OCI-LY1 (cell line): ENCODE measurements around the gene EIF3L.

Source experiments
- H2AFZ ChIP-seq: fragments of 200-600 bp; sonication (generic), shearing (Covaris generic); 2 replicates; pipeline ENCODE4 v1.6.0; 2014; ENCODE audit warnings: antibody characterized with exemption, mild to moderate bottlenecking, low read length
- H3F3A ChIP-seq: fragments of 200-600 bp; sonication (generic), shearing (Covaris generic); 2 replicates; pipeline ENCODE4 v1.6.0; 2014; ENCODE audit warnings: mild to moderate bottlenecking, antibody characterized with exemption, low read length, moderate library complexity; ENCODE audit not compliant: insufficient read depth
- H3K27ac ChIP-seq: fragments of 200-600 bp; sonication (generic); 2 replicates; pipeline ENCODE4 v1.5.1; 2014; ENCODE audit warnings: low read length, mixed run types, mild to moderate bottlenecking, low read depth; ENCODE audit not compliant: poor library complexity, severe bottlenecking
- H3K27me3 ChIP-seq: fragments of 200-600 bp; sonication (generic); 2 replicates; pipeline ENCODE4 v1.6.0; 2014; ENCODE audit warnings: antibody characterized with exemption, mild to moderate bottlenecking, low read length, moderate library complexity; ENCODE audit not compliant: insufficient read depth
- H3K36me3 ChIP-seq: fragments of 200-600 bp; sonication (generic); 2 replicates; pipeline ENCODE4 v1.6.1; 2014; ENCODE audit warnings: mild to moderate bottlenecking, antibody characterized with exemption, low read length, moderate library complexity, mixed read lengths; ENCODE audit not compliant: insufficient read depth
- H3K4me1 ChIP-seq: fragments of 200-600 bp; sonication (generic); 2 replicates; pipeline ENCODE4 v1.5.1; 2014; ENCODE audit warnings: mild to moderate bottlenecking, low read length, moderate library complexity; ENCODE audit not compliant: insufficient read depth, severe bottlenecking
- H3K4me2 ChIP-seq: fragments of 200-600 bp; sonication (generic), shearing (Covaris generic); 2 replicates; pipeline ENCODE4 v1.6.1; 2014; ENCODE audit warnings: low read length
- H3K4me3 ChIP-seq: fragments of 200-600 bp; sonication (generic); 2 replicates; pipeline ENCODE4 v1.5.1; 2014; ENCODE audit warnings: low read length, low read depth, mild to moderate bottlenecking, mixed read lengths; ENCODE audit not compliant: poor library complexity, severe bottlenecking
- H3K79me2 ChIP-seq: fragments of 200-600 bp; shearing (Covaris generic); 2 replicates; pipeline ENCODE4 v1.6.1; 2016; ENCODE audit warnings: mixed run types, low read length, mixed read lengths; ENCODE audit not compliant: insufficient read depth
- H3K9ac ChIP-seq: fragments of 200-600 bp; sonication (generic), shearing (Covaris generic); 2 replicates; pipeline ENCODE4 v1.6.1; 2014; ENCODE audit warnings: mild to moderate bottlenecking, low read length, mixed read lengths
- H3K9me2 ChIP-seq: fragments of 200-600 bp; sonication (generic), shearing (Covaris generic); 2 replicates; pipeline ENCODE4 v1.6.1; 2014; ENCODE audit warnings: low read depth, mild to moderate bottlenecking, low read length, mixed read lengths
- H3K9me3 ChIP-seq: fragments of 200-600 bp; shearing (Covaris generic); 2 replicates; pipeline ENCODE4 v1.6.1; 2014; ENCODE audit warnings: low read length, mixed read lengths
- H4K20me1 ChIP-seq: fragments of 200-600 bp; sonication (generic), shearing (Covaris generic); 2 replicates; pipeline ENCODE4 v1.6.0; 2016; ENCODE audit warnings: mild to moderate bottlenecking, low read length; ENCODE audit not compliant: insufficient read depth
- EZH2 ChIP-seq: fragments of 200-600 bp; sonication (generic), shearing (Covaris generic); IDR thresholded peaks from 2 replicates; pipeline ENCODE4 v1.8.0; 2017; ENCODE audit warnings: borderline replicate concordance, mixed run types, mild to moderate bottlenecking, antibody characterized with exemption, low read length, moderate library complexity, mixed read lengths
- TF ChIP-seq, protein P1 (sequence below): fragments of 200-600 bp; sonication (generic), shearing (Covaris generic); IDR thresholded peaks from 2 replicates; pipeline ENCODE4 v1.5.1; 2017; ENCODE audit warnings: mild to moderate bottlenecking, antibody characterized with exemption, low read length, moderate library complexity, mixed read lengths

EIF3L gene

GRCh38 chr22:37927637-37927936 is 78.4 kb downstream of the EIF3L start:
- no peaks in the 10 kb centered on the region for H3K9me2 ChIP-seq
- no peaks in the 10 kb centered on the region for H4K20me1 ChIP-seq
- H3K36me3 ChIP-seq, result peaks cover 34% of the 10 kb centered on the region; the same call in 1 of the 2 replicates
- H3K9ac ChIP-seq, result no peak overlapping the region
- no peak overlapping the region for H3K4me3 ChIP-seq
- no peak overlapping the region for H2AFZ ChIP-seq
- H3K4me2 ChIP-seq, result no peak overlapping the region
- no peaks in the 10 kb centered on the region for H3K27me3 ChIP-seq
- H3F3A ChIP-seq, result no peaks in the 10 kb centered on the region
- H3K27ac ChIP-seq, result no peak overlapping the region
- no peaks in the 10 kb centered on the region for H3K9me3 ChIP-seq
- TF ChIP-seq, protein P1, sequence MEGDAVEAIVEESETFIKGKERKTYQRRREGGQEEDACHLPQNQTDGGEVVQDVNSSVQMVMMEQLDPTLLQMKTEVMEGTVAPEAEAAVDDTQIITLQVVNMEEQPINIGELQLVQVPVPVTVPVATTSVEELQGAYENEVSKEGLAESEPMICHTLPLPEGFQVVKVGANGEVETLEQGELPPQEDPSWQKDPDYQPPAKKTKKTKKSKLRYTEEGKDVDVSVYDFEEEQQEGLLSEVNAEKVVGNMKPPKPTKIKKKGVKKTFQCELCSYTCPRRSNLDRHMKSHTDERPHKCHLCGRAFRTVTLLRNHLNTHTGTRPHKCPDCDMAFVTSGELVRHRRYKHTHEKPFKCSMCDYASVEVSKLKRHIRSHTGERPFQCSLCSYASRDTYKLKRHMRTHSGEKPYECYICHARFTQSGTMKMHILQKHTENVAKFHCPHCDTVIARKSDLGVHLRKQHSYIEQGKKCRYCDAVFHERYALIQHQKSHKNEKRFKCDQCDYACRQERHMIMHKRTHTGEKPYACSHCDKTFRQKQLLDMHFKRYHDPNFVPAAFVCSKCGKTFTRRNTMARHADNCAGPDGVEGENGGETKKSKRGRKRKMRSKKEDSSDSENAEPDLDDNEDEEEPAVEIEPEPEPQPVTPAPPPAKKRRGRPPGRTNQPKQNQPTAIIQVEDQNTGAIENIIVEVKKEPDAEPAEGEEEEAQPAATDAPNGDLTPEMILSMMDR, result no peak
- no peak for TF ChIP-seq EZH2
- no peaks in the 10 kb centered on the region for H3K4me1 ChIP-seq
- no peaks in the 10 kb centered on the region for H3K79me2 ChIP-seq

DNA sequence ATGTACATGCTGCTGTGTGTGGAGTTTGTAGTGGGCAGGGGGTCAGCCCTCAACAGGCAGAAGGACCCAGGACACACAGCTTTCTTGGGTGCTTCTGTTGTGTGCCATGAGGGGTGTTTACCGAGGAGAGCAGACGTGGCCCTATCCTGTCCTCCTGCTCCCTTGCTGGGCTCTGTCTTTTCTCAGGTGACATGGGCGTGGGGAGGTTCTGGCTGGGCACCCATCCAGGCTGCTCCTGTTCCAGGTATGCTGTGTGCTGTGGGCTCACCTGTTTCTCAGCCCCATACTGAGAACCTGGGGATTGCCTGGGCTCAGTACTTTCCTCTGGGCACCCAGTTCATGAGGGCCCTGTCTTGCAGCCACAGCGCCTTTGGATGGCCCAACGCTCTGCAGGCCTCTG is 80.2 kb downstream of the EIF3L start:
- peaks cover 38% of the 10 kb centered on the region; the same call in 1 of the 2 replicates for H3K36me3 ChIP-seq

DNA sequence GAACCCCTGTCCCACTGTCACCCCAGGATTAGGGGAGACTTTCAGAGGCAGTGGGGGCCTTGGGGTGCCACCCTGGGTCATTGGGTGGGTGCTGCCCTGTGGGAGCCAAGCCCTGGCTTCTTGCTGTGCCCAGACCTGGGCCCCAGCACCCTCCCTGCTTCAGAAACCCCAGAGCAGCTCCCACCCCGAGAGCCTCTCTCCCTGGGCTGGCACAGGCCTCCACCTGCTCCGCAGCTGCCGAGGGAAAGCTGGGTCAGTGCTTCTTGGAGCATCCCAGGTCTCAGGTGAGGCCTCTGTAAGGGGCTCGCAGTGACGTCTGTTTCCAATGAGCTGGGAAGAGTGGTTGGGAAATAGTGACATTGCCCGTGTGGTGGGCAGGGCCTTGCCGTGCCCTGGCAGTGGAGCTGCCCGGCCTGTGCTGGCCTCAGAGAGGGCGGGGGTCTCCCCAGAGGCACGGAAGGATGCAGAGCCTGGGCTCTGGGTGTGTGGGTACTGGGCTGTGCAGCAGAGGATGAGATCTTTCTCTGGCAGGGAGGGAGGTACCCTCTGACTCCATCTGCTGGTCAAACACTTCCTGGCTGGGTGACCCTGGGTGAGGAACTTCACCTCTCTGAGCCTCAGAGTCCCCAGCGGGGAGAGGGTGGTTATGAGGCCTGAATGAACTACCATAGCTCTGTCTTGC is 81.2 kb downstream of the EIF3L start:
- no peak overlapping the region for H3K4me3 ChIP-seq
- H3K9me2 ChIP-seq, result no peaks in the 10 kb centered on the region
- TF ChIP-seq, protein P1, result peak; percentile 55
- TF ChIP-seq EZH2, result no peak
- H3F3A ChIP-seq, result no peaks in the 10 kb centered on the region
- no peaks in the 10 kb centered on the region for H3K79me2 ChIP-seq
- H2AFZ ChIP-seq, result no peak overlapping the region
- no peaks in the 10 kb centered on the region for H4K20me1 ChIP-seq
- H3K27ac ChIP-seq, result no peak overlapping the region
- H3K27me3 ChIP-seq, result no peaks in the 10 kb centered on the region
- no peak overlapping the region for H3K9ac ChIP-seq
- no peaks in the 10 kb centered on the region for H3K9me3 ChIP-seq
- H3K4me2 ChIP-seq, result no peak overlapping the region
- H3K4me1 ChIP-seq, result no peaks in the 10 kb centered on the region
- H3K36me3 ChIP-seq, result peaks cover 38% of the 10 kb centered on the region; the same call in 1 of the 2 replicates

More for the DNA sequence above, 80.2 kb downstream of the EIF3L start:
- H3K4me3 ChIP-seq, result no peak overlapping the region
- no peaks in the 10 kb centered on the region for H3K4me1 ChIP-seq
- no peak overlapping the region for H3K4me2 ChIP-seq
- TF ChIP-seq EZH2, result no peak
- TF ChIP-seq, protein P1, result no peak
- no peak overlapping the region for H2AFZ ChIP-seq
- H3K9me3 ChIP-seq, result no peaks in the 10 kb centered on the region
- H3K79me2 ChIP-seq, result no peaks in the 10 kb centered on the region
- H3K9me2 ChIP-seq, result no peaks in the 10 kb centered on the region
- no peaks in the 10 kb centered on the region for H3K27me3 ChIP-seq
- no peaks in the 10 kb centered on the region for H3F3A ChIP-seq
- no peaks in the 10 kb centered on the region for H4K20me1 ChIP-seq
- no peak overlapping the region for H3K27ac ChIP-seq
- H3K9ac ChIP-seq, result no peak overlapping the region
